Measurements from ENCODE around the gene PSTPIP1.

Gene PSTPIP1

DNA sequence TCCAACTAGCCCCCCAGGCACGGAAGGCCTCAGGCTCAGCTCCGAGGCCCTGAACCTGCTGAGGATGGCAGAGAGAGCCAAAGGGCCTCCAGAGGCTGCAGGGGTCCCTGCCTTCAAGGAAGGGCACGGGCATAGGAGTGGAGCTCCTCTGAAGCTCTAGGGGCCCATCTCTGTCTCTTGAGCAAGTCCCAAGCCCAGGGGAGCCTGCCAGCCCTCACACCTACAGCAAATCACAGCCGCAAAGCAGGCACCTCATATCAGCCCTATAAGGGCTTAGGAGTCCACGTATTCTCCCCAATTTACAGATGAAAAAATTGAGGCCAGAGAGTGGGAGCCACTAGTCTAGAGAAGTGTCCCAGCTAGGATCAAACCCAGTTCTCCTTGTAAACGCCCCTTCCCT is 14.2 kb downstream of the PSTPIP1 start:
- Mint-ChIP-seq H3K4me3 (no peak overlapping the region), H3K36me3 (ENCODE audit: low read depth) (no peaks in the 10 kb centered on the region), H3K4me1 (no peaks in the 10 kb centered on the region), H3K9me3 (peaks cover 1% of the 10 kb centered on the region), H3K27me3 (ENCODE audit: low read depth) (peaks cover 9% of the 10 kb centered on the region), H3K27ac (no peak overlapping the region)
- TF ChIP-seq, protein P1, sequence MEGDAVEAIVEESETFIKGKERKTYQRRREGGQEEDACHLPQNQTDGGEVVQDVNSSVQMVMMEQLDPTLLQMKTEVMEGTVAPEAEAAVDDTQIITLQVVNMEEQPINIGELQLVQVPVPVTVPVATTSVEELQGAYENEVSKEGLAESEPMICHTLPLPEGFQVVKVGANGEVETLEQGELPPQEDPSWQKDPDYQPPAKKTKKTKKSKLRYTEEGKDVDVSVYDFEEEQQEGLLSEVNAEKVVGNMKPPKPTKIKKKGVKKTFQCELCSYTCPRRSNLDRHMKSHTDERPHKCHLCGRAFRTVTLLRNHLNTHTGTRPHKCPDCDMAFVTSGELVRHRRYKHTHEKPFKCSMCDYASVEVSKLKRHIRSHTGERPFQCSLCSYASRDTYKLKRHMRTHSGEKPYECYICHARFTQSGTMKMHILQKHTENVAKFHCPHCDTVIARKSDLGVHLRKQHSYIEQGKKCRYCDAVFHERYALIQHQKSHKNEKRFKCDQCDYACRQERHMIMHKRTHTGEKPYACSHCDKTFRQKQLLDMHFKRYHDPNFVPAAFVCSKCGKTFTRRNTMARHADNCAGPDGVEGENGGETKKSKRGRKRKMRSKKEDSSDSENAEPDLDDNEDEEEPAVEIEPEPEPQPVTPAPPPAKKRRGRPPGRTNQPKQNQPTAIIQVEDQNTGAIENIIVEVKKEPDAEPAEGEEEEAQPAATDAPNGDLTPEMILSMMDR (IDR thresholded peaks at IDR 0.05; ENCODE audit: unreplicated experiment in 3 of 3) = no peak

DNA sequence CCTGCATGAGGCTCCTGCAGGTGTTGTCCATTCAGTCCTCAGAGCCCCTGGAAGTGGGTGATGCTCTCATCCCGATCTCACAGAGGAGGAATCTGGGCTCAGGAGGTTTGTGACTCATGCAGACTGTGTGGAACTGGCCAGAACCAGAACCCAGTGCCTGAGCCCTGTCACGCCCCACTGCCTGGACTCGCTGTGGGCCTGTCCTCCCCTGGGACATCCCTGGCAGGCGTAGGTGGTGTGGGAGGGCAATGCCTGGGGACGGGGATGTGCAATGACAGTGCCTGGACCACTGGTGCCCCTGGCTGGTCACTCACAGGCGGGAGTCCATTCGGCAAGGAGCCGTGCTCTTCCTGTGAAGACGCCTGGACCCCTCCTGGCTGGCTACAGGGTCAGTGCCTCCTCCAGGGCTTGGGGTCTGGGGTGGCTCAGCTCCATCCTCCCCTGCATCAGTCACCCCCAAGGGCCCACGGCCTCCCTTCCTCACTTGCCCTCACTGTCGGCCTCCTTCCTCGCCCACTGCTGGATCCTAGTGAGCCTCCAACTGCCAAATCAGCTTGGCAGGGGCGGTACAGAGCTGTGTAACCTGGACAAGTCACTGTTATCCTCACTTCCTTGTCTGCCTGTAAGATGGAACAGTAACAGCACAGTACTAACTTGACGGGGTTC is 14.9 kb downstream of the PSTPIP1 start:
- TF ChIP-seq, protein P1 (IDR thresholded peaks at IDR 0.05; ENCODE audit: unreplicated experiment in 3 of 3) = no peak

DNA sequence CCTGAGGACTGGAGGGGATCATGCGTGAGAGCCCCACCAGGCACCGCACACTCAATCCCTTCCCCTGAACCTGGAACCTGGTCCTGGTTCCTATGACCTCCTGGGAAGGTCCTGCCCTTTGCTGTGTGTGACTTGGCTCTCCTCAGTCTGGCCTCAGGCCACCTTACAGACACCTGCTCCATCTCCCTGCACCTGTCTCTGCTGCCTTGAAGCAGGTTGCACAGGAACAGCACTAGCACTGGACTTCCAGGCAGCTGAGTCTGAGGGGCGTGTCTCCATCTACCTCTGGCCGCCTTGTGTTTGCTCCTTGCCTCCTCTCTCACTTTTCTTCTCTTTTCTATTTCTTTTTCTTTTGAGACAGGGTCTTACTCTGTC is 15.4 kb downstream of the PSTPIP1 start:
- Mint-ChIP-seq H3K27ac (no peak overlapping the region), H3K27me3 (ENCODE audit: low read depth) (peaks cover 8% of the 10 kb centered on the region), H3K4me1 (no peaks in the 10 kb centered on the region), H3K9me3 (no peaks in the 10 kb centered on the region), H3K4me3 (no peak overlapping the region), H3K36me3 (ENCODE audit: low read depth) (no peaks in the 10 kb centered on the region)
- TF ChIP-seq, protein P1 (IDR thresholded peaks at IDR 0.05; ENCODE audit: unreplicated experiment in 3 of 3) = no peak

More for the DNA sequence above, 14.9 kb downstream of the PSTPIP1 start:
- Mint-ChIP-seq H3K36me3 (ENCODE audit: low read depth) (no peaks in the 10 kb centered on the region), H3K4me3 (no peak overlapping the region), H3K4me1 (no peaks in the 10 kb centered on the region), H3K27me3 (ENCODE audit: low read depth) (peaks cover 8% of the 10 kb centered on the region), H3K27ac (no peak overlapping the region), H3K9me3 (no peaks in the 10 kb centered on the region)

DNA sequence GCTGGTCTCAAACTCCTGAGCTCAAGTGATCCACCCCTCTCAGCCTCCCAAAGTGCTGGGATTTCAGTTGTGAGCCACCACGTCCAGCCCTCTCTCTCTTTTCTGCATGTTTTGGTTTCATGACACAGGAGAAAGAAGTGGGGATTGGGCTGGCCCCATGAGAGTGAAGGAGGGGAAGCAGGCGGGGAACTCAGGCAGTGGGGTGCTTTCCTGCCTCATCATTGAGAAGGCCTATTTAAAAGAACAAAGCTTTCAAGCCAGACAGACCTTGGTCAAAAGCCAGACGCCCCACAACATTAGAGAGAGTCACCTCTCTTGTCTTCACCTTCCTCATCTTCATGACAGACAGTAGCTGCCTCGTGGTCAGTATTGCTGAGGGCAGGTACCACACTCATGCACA is 15.9 kb downstream of the PSTPIP1 start:
- Mint-ChIP-seq H3K27me3 (ENCODE audit: low read depth) (peaks cover 8% of the 10 kb centered on the region), H3K4me1 (no peaks in the 10 kb centered on the region), H3K36me3 (ENCODE audit: low read depth) (no peaks in the 10 kb centered on the region), H3K4me3 (no peak overlapping the region), H3K27ac (no peak overlapping the region), H3K9me3 (no peaks in the 10 kb centered on the region)
- TF ChIP-seq, protein P1 (IDR thresholded peaks at IDR 0.05; ENCODE audit: unreplicated experiment in 3 of 3) = no peak

DNA sequence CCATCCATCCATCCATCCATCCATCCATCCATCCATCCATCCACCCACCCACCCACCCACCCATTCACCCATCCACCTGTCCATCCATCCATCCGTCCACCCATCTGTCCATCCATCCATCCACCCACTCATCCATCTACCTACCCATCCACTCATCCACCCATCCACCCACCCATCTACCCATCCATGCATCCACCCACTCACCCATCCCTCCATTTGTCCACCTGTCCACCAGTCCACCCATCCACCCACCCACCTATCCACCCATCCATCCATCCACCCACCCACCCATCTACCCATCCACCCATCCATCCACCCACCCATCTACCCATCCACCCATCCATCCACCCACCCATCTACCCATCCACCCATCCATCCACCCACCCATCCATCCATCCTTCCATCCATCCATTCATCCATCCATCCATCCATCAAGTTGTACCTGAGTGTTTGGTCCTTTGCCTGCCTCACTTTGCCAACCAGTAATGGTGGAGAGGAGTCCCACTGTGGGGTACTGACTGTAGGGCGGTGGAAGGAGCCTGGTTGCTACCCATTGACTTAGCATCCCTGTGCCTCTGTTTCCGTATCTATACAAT is 17.3 kb downstream of the PSTPIP1 start:
- no peak overlapping the region for H3K27ac Mint-ChIP-seq
- TF ChIP-seq, protein P1 (IDR thresholded peaks at IDR 0.05; ENCODE audit: unreplicated experiment in 3 of 3) = no peak
- peaks cover 8% of the 10 kb centered on the region for H3K27me3 Mint-ChIP-seq (ENCODE audit: low read depth)

DNA sequence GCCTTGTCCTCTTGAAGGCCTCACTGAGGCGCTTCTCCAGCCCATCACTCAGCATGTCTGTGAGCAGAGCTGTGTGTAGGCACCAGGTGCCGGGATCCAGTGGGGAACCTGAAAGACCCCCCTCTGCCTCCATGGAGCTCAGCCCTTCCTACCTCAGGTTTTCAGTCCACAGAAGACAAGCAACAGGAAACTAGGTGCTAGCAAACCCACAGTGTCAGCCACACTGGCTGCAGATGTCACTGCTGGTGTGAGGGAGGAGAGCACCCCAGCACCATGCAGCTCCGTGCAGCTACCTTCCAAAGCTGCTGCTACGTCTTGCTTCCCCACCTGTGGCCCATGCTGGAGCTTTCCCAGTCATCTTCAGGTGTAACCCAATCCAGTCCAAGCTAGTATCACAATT is 17.9 kb downstream of the PSTPIP1 start:
- no peak overlapping the region for H3K27ac Mint-ChIP-seq
- H3K27me3 Mint-ChIP-seq (ENCODE audit: low read depth) = peaks cover 8% of the 10 kb centered on the region
- H3K9me3 Mint-ChIP-seq = no peaks in the 10 kb centered on the region
- no peak overlapping the region for H3K4me3 Mint-ChIP-seq
- H3K4me1 Mint-ChIP-seq = no peaks in the 10 kb centered on the region
- TF ChIP-seq, protein P1 (IDR thresholded peaks at IDR 0.05; ENCODE audit: unreplicated experiment in 3 of 3) = no peak
- H3K36me3 Mint-ChIP-seq (ENCODE audit: low read depth) = no peaks in the 10 kb centered on the region

More for the DNA sequence above, 17.3 kb downstream of the PSTPIP1 start:
- Mint-ChIP-seq H3K9me3 (no peaks in the 10 kb centered on the region), H3K4me1 (no peaks in the 10 kb centered on the region), H3K36me3 (ENCODE audit: low read depth) (no peaks in the 10 kb centered on the region), H3K4me3 (no peak overlapping the region)
